Measurements from ENCODE around the gene RFPL2.

The RFPL2 gene

GRCh38 chr22:32236970-32237369, 32.1 kb upstream of the RFPL2 start:
- Histone ChIP-seq H3K27me3 (ENCODE audit: control insufficient read depth in 3 of 3, insufficient read depth in 3 of 3, low read depth in 1 of 3, low read length in 3 of 3) (no peaks in the 10 kb centered on the region), H2AK5ac (ENCODE audit: low read depth, low read length) (no peak overlapping the region), H2BK12ac (ENCODE audit: low read length) (no peak overlapping the region), H3K4me3 (ENCODE audit: low read length in 2 of 2) (no peak overlapping the region), H3K23ac (ENCODE audit: low read depth, low read length, poor library complexity) (no peak overlapping the region), H3K4ac (ENCODE audit: low read length) (no peak overlapping the region), H3K4me2 (ENCODE audit: insufficient read depth, low read length, poor library complexity, severe bottlenecking) (no peak overlapping the region), H3K79me1 (ENCODE audit: low read depth, low read length) (no peaks in the 10 kb centered on the region), H3K9me3 (replicated peaks in 1 of 2; ENCODE audit: control insufficient read depth in 2 of 2, insufficient read depth in 1 of 2, low read depth in 1 of 2, low read length in 2 of 2) (no peaks in the 10 kb centered on the region), H2BK5ac (ENCODE audit: low read length) (no peak overlapping the region), H2AFZ (ENCODE audit: low read length) (no peak overlapping the region), H3K27ac (replicated peaks; ENCODE audit: low read length) (no peak overlapping the region), H4K91ac (ENCODE audit: low read depth, low read length, poor library complexity) (no peak overlapping the region), H3K18ac (ENCODE audit: low read length) (no peak overlapping the region), H2BK120ac (ENCODE audit: low read depth, low read length) (no peak overlapping the region), H3K4me1 (ENCODE audit: control insufficient read depth in 2 of 2, insufficient read depth in 1 of 2, low read depth in 1 of 2, low read length in 2 of 2) (peaks cover 0 to 3% of the 10 kb centered on the region in 2 donors), H4K8ac (ENCODE audit: low read depth, low read length) (no peak overlapping the region), H3K36me3 (replicated peaks in 1 of 2; ENCODE audit: control insufficient read depth in 2 of 2, insufficient read depth in 2 of 2, low read length in 2 of 2) (no peaks in the 10 kb centered on the region), H2BK15ac (ENCODE audit: low read length) (no peak overlapping the region), H3K14ac (ENCODE audit: low read length) (no peak overlapping the region), H3K9ac (ENCODE audit: low read depth, low read length, poor library complexity) (no peak overlapping the region)
- WGBS, 2 donors (ENCODE audit: extremely low coverage in 2 of 2, insufficient read length in 2 of 2, insufficient replicate concordance in 1 of 2): no CpG with 5 or more reads among the region's 8 CpGs
- DNase-seq (ENCODE audit: low spot score): no peak

DNA sequence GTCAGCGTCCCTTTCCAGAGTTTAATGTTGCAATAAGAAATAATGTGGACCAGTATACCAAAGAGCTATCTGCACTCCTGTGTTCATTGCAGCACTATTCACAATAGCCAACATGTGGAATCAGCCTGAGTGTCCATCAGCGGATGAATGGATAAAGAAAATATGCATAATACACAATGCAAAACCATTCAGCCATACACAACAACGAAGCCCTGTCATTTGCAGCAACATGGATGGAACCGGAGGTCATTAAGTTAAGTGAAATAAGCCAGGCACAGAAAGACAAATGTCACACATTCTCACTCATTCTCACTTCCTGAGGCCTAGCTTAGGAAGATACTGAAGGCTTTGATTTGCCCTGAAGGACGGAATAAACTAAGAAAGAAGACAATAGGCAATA, 28.2 kb upstream of the RFPL2 start:
- H3K9ac ChIP-seq (ENCODE audit: low read depth, low read length, poor library complexity): no peak overlapping the region
- no peak overlapping the region for H3K14ac ChIP-seq (ENCODE audit: low read length)
- H4K91ac ChIP-seq (ENCODE audit: low read depth, low read length, poor library complexity): no peak overlapping the region
- no peaks in the 10 kb centered on the region for H3K79me1 ChIP-seq (ENCODE audit: low read depth, low read length)
- no peak overlapping the region for H3K4me2 ChIP-seq (ENCODE audit: insufficient read depth, low read length, poor library complexity, severe bottlenecking)
- no CpG with 5 or more reads among the region's 5 CpGs for WGBS, 2 donors (ENCODE audit: extremely low coverage in 2 of 2, insufficient read length in 2 of 2, insufficient replicate concordance in 1 of 2)
- H3K4ac ChIP-seq (ENCODE audit: low read length): no peak overlapping the region
- H2BK120ac ChIP-seq (ENCODE audit: low read depth, low read length): no peak overlapping the region
- H3K27ac ChIP-seq (replicated peaks; ENCODE audit: low read length): no peak overlapping the region
- DNase-seq (ENCODE audit: low spot score): no peak
- no peak overlapping the region for H3K18ac ChIP-seq (ENCODE audit: low read length)
- no peaks in the 10 kb centered on the region for H3K36me3 ChIP-seq (replicated peaks in 1 of 2; ENCODE audit: control insufficient read depth in 2 of 2, insufficient read depth in 2 of 2, low read length in 2 of 2)
- no peak overlapping the region for H2BK15ac ChIP-seq (ENCODE audit: low read length)
- H4K8ac ChIP-seq (ENCODE audit: low read depth, low read length): no peak overlapping the region
- H2AK5ac ChIP-seq (ENCODE audit: low read depth, low read length): no peak overlapping the region
- H2BK5ac ChIP-seq (ENCODE audit: low read length): no peak overlapping the region
- no peaks in the 10 kb centered on the region for H3K9me3 ChIP-seq (replicated peaks in 1 of 2; ENCODE audit: control insufficient read depth in 2 of 2, insufficient read depth in 1 of 2, low read depth in 1 of 2, low read length in 2 of 2)
- H2AFZ ChIP-seq (ENCODE audit: low read length): no peak overlapping the region
- H3K4me3 ChIP-seq (ENCODE audit: low read length in 2 of 2): no peak overlapping the region
- no peak overlapping the region for H3K23ac ChIP-seq (ENCODE audit: low read depth, low read length, poor library complexity)
- H3K4me1 ChIP-seq (ENCODE audit: control insufficient read depth in 2 of 2, insufficient read depth in 1 of 2, low read depth in 1 of 2, low read length in 2 of 2): peaks cover 0 to 3% of the 10 kb centered on the region in 2 donors
- no peaks in the 10 kb centered on the region for H3K27me3 ChIP-seq (ENCODE audit: control insufficient read depth in 3 of 3, insufficient read depth in 3 of 3, low read depth in 1 of 3, low read length in 3 of 3)
- no peak overlapping the region for H2BK12ac ChIP-seq (ENCODE audit: low read length)

DNA sequence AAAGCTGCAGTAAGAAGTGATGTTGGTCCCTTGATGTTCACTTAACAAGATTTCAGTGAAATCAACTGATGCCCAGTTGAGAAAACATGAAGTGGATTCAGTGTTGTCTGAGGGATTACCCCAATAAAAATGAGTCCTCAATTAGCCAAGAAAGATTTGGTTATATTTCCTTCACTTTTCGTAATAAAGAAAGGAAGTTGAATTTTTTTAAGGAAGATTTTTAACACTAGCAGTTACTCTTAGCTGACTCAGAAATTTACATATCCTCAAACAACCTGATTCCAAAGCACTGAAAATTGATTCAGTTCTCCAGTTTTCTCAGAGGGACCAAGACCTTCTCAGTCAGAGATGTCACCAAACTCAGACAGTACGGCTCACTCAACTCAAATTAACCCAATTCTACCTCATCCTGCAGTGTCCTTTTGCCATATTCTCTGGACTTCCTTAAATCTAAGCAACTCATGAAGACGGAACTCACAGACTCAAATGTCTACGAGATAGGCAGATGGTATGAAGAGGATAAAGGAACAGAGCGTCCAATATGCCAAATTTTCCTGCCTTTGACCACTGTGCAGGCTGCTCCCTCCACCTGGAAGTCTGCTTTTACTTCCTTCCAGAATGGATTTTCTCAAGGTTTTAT, 27.4 kb upstream of the RFPL2 start:
- no peak overlapping the region for H2AFZ ChIP-seq (ENCODE audit: low read length)
- no peak overlapping the region for H2BK120ac ChIP-seq (ENCODE audit: low read depth, low read length)
- DNase-seq (ENCODE audit: low spot score): no peak
- H3K36me3 ChIP-seq (replicated peaks in 1 of 2; ENCODE audit: control insufficient read depth in 2 of 2, insufficient read depth in 2 of 2, low read length in 2 of 2): no peaks in the 10 kb centered on the region
- no peaks in the 10 kb centered on the region for H3K27me3 ChIP-seq (ENCODE audit: control insufficient read depth in 3 of 3, insufficient read depth in 3 of 3, low read depth in 1 of 3, low read length in 3 of 3)
- no peaks in the 10 kb centered on the region for H3K79me1 ChIP-seq (ENCODE audit: low read depth, low read length)
- no peak overlapping the region for H2AK5ac ChIP-seq (ENCODE audit: low read depth, low read length)
- H3K4me2 ChIP-seq (ENCODE audit: insufficient read depth, low read length, poor library complexity, severe bottlenecking): no peak overlapping the region
- H2BK5ac ChIP-seq (ENCODE audit: low read length): no peak overlapping the region
- no peak overlapping the region for H3K27ac ChIP-seq (replicated peaks; ENCODE audit: low read length)
- peaks cover 0 to 3% of the 10 kb centered on the region in 2 donors for H3K4me1 ChIP-seq (ENCODE audit: control insufficient read depth in 2 of 2, insufficient read depth in 1 of 2, low read depth in 1 of 2, low read length in 2 of 2)
- H3K9ac ChIP-seq (ENCODE audit: low read depth, low read length, poor library complexity): no peak overlapping the region
- no peak overlapping the region for H4K8ac ChIP-seq (ENCODE audit: low read depth, low read length)
- H2BK12ac ChIP-seq (ENCODE audit: low read length): no peak overlapping the region
- no CpG with 5 or more reads among the region's 5 CpGs for WGBS, 2 donors (ENCODE audit: extremely low coverage in 2 of 2, insufficient read length in 2 of 2, insufficient replicate concordance in 1 of 2)
- no peak overlapping the region for H3K4ac ChIP-seq (ENCODE audit: low read length)
- H3K9me3 ChIP-seq (replicated peaks in 1 of 2; ENCODE audit: control insufficient read depth in 2 of 2, insufficient read depth in 1 of 2, low read depth in 1 of 2, low read length in 2 of 2): no peaks in the 10 kb centered on the region
- no peak overlapping the region for H3K18ac ChIP-seq (ENCODE audit: low read length)
- no peak overlapping the region for H3K14ac ChIP-seq (ENCODE audit: low read length)
- no peak overlapping the region for H4K91ac ChIP-seq (ENCODE audit: low read depth, low read length, poor library complexity)
- H3K4me3 ChIP-seq (ENCODE audit: low read length in 2 of 2): no peak overlapping the region
- no peak overlapping the region for H2BK15ac ChIP-seq (ENCODE audit: low read length)
- H3K23ac ChIP-seq (ENCODE audit: low read depth, low read length, poor library complexity): no peak overlapping the region

DNA sequence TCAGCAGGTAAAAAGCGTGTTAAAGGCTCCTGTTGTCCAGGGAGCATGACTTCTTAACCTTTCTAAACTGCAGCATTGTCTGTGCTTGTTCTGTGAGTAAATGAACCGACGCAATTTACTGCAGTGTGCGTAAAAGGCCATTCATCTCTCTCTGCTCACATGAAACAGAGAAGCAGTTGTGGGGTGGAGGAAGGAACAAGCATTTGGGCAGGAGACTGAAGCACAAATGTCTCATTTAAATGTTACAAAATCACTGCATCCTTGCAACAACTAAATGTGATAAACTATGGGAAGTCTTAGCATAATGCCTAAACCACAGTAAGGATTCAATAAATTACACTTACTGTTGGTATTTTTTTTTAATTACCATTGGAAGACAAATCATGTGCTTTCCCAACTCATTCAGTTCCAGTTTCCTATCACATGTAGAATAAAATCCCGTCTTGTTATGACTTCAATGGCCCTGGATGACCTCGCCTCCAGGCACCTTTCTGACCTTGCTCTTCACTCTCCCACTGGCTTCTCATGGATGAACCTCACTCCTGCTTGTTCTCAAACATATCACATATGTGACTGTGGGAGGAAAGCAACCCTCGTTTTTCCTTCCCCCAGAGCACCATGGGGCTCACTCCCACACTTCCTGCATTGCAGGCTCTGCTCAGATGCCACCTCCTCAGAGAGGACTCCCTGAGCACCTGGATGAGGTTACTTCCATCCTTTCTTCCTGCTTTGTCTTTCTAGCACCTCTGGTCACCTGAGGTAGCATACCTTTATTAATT, 21.6 kb upstream of the RFPL2 start:
- no peak overlapping the region for H2BK5ac ChIP-seq (ENCODE audit: low read length)
- H3K23ac ChIP-seq (ENCODE audit: low read depth, low read length, poor library complexity): no peak overlapping the region
- H2BK12ac ChIP-seq (ENCODE audit: low read length): no peak overlapping the region
- H4K91ac ChIP-seq (ENCODE audit: low read depth, low read length, poor library complexity): no peak overlapping the region
- no peaks in the 10 kb centered on the region for H3K36me3 ChIP-seq (replicated peaks in 1 of 2; ENCODE audit: control insufficient read depth in 2 of 2, insufficient read depth in 2 of 2, low read length in 2 of 2)
- H3K79me1 ChIP-seq (ENCODE audit: low read depth, low read length): no peaks in the 10 kb centered on the region
- H3K9ac ChIP-seq (ENCODE audit: low read depth, low read length, poor library complexity): no peak overlapping the region
- no peak overlapping the region for H2AFZ ChIP-seq (ENCODE audit: low read length)
- H3K18ac ChIP-seq (ENCODE audit: low read length): no peak overlapping the region
- H3K9me3 ChIP-seq (replicated peaks in 1 of 2; ENCODE audit: control insufficient read depth in 2 of 2, insufficient read depth in 1 of 2, low read depth in 1 of 2, low read length in 2 of 2): no peaks in the 10 kb centered on the region
- peak; percentile 40 for DNase-seq (ENCODE audit: low spot score)
- H3K4me3 ChIP-seq (ENCODE audit: low read length in 2 of 2): no peak overlapping the region
- H3K14ac ChIP-seq (ENCODE audit: low read length): no peak overlapping the region
- no peaks in the 10 kb centered on the region for H3K27me3 ChIP-seq (ENCODE audit: control insufficient read depth in 3 of 3, insufficient read depth in 3 of 3, low read depth in 1 of 3, low read length in 3 of 3)
- no peak overlapping the region for H3K27ac ChIP-seq (replicated peaks; ENCODE audit: low read length)
- WGBS, 2 donors (ENCODE audit: extremely low coverage in 2 of 2, insufficient read length in 2 of 2, insufficient replicate concordance in 1 of 2): no CpG with 5 or more reads among the region's 7 CpGs
- H3K4ac ChIP-seq (ENCODE audit: low read length): no peak overlapping the region
- H3K4me1 ChIP-seq (ENCODE audit: control insufficient read depth in 2 of 2, insufficient read depth in 1 of 2, low read depth in 1 of 2, low read length in 2 of 2): peaks cover 6 to 10% of the 10 kb centered on the region in 2 donors
- H3K4me2 ChIP-seq (ENCODE audit: insufficient read depth, low read length, poor library complexity, severe bottlenecking): no peak overlapping the region
- H2BK15ac ChIP-seq (ENCODE audit: low read length): no peak overlapping the region
- H2AK5ac ChIP-seq (ENCODE audit: low read depth, low read length): no peak overlapping the region
- H4K8ac ChIP-seq (ENCODE audit: low read depth, low read length): no peak overlapping the region
- no peak overlapping the region for H2BK120ac ChIP-seq (ENCODE audit: low read depth, low read length)
